GM10248 (cell line): Measurements from ENCODE around the gene FAM180A.

Experiments used
- CTCF ChIA-PET: fragments of 300-600 bp; sonication (Branson Sonifier 250); formaldehyde crosslinking; extraction: SDS; loops from one replicate; lab custom pipeline; 2021; ENCODE audit warnings: antibody characterized with exemption; lab: Yijun Ruan, JAX
- POLR2A ChIA-PET: fragments of 350-650 bp; sonication (Branson Sonifier 250); formaldehyde crosslinking; extraction: SDS; loops from one replicate; lab custom pipeline; 2020; ENCODE audit warnings: antibody characterized with exemption; lab: Yijun Ruan, JAX
- DNase-seq: peaks from one replicate; pipeline ENCODE4 v3.0.0; 2012; ENCODE audit errors: extremely low spot score
- CTCF ChIP-seq: IDR thresholded peaks from 2 replicates; pipeline ENCODE4 v1.5.1; 2012; ENCODE audit warnings: mild to moderate bottlenecking, low read depth; ENCODE audit errors: extremely low read depth, missing control alignments, control extremely low read depth

The FAM180A gene

DNA sequence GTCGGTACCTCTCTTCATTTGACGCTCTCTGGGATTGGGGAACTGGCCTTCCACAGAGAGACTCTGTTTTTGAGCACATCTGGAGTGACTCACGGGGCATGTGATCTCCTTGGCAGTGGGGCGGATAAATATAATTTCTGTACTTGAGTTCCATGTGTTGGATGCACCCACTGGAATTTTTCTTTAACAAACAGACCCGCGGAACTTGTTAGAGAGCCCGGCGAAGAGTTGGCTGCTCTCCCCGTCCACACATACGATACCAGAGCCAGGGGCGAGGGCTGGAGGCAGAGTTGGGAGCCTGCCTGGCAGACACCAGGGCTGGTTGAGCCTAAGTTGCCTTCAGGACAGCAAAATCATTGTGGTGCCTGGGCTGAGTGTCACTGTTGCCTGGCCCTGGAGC is at the start of gene FAM180A:
FAM180A (minus strand) TSS at position 44 of the 400 bp plus-strand sequence. CDS start 233 bp downstream, outside the sequence.
- no peak for DNase-seq
- ChIA-PET POLR2A (no interaction called here), CTCF (no interaction called here)
- TF ChIP-seq CTCF = no peak

DNA sequence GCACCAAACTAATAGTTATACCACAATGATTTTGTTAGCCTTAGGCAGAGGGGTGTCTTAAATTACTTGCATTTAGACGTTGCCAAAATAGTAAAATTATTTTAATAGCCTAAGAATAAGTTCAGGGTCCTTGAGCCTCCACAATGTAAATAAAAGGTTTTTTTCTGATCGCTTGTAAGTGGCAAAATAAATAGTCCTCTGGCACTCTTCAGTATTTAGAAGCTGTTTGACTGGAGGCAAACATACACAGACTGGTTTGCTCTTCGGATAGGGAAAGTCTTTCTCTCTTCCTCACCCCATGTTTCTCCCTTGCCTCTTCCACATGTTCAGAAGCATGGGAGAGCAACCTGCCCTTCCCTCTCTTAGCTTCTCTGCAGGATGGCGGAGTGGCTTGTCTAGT is 49.5 kb upstream of the FAM180A start:
- POLR2A ChIA-PET = no interaction called here
- DNase-seq = no peak

DNA sequence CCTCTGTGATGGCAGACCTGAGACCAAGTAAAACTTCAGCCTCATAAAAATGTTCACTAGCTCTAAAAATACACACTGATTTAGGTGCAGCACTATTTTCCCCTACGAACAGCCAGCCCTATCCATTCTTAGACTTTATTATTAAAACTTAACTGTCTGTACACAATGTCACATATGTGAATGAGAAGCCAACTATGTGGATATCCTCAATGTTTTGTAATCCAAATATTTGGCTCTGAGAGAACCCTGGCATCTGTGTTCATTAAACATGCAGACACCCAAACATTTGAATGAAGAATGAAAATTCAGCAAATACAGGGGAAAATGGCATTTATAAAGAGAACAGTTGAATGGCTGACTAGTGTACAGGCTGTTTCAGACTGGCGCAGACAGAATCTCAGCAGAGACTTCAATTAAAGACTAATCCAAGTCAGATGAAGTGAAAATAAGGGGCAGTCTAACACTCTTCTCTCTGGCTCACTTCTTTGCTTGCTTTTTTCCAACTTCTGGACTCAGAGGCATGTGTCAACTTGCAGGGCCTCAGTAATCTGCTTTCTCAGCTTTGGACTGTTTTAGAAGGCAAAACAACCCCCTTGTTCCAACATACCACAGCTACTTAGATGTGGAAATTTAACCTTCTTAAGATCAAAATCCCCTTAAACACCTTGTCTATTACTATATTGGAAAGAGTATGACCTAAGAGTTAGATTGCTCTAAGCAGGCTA is 47.4 kb upstream of the FAM180A start:
- ChIA-PET POLR2A (no interaction called here), CTCF (interaction anchor here (1.3 kb wide), 2 partner anchors 123 to 213 kb away, joined by 4 read pairs; no protein-coding TSS in a partner anchor)
- TF ChIP-seq CTCF = no peak
- no peak for DNase-seq

More for the DNA sequence above, 49.5 kb upstream of the FAM180A start:
- CTCF ChIA-PET = interaction anchor here (1.2 to 7.1 kb wide), 2 partner anchors 127 to 212 kb away, joined by 3 to 113 read pairs; no protein-coding TSS in a partner anchor
- TF ChIP-seq CTCF = no peak

- TF ChIP-seq CTCF = no peak
- ChIA-PET POLR2A (no interaction called here), CTCF (interaction anchor here (1.2 to 1.6 kb wide), 2 partner anchors 17 to 215 kb away, joined by 3 read pairs; no protein-coding TSS in a partner anchor)
- no peak for DNase-seq
These were observed 45.2 kb upstream of the FAM180A start for GRCh38 chr7:135793841-135794240.

GRCh38 chr7:135792866-135793265 is 44.3 kb upstream of the FAM180A start:
- no peak for TF ChIP-seq CTCF
- POLR2A ChIA-PET = no interaction called here
- DNase-seq = no peak
- CTCF ChIA-PET = interaction anchor here (1.1 to 2.5 kb wide), 3 partner anchors 9 to 519 kb away, joined by 3 to 10 read pairs (median 4); no protein-coding TSS in a partner anchor

- DNase-seq = no peak
- ChIA-PET CTCF (interaction anchor here (1.1 to 2.5 kb wide), 3 partner anchors 9 to 518 kb away, joined by 3 to 10 read pairs (median 4); no protein-coding TSS in a partner anchor), POLR2A (no interaction called here)
- no peak for TF ChIP-seq CTCF
These were observed 43.7 kb upstream of the FAM180A start for GRCh38 chr7:135792363-135792668.
